Caco-2 (cell line): ENCODE measurements around the gene EAF1. TPM values are rescaled to one million over a fixed set of nuclear protein-coding genes. Genes with fewer than 3 reads are reported as not detected.

Experiments
- BruUV-seq: library from RNA; stranded (reverse); fragments of 400-500 nt; replicated peaks from 2 replicates; lab custom pipeline; 2021; lab: Mats Ljungman, UMichigan
- CTCF ChIA-PET: fragments of 300-600 bp; sonication (Branson Sonifier 250); formaldehyde crosslinking; loops from one replicate; lab custom pipeline; 2022; ENCODE audit warnings: antibody characterized with exemption; lab: Charles Lee
- POLR2A ChIA-PET: fragments of 300-600 bp; sonication (Branson Sonifier 250); formaldehyde crosslinking; loops from one replicate; lab custom pipeline; 2022; ENCODE audit warnings: antibody characterized with exemption; lab: Charles Lee
- DNase-seq, 2 experiments: peaks; one replicate each; pipeline versions ENCODE4 v3.0.0 to v3.0.0-alpha.2; 2020 to 2022
- H3K27me3 ChIP-seq: replicated peaks from 2 replicates; pipeline ENCODE4 v1.6.0; 2011; ENCODE audit warnings: low read length; ENCODE audit not compliant: control insufficient read depth, insufficient read depth
- H3K36me3 ChIP-seq: 2 replicates; pipeline ENCODE4 v1.5.1; 2011; ENCODE audit warnings: low read length; ENCODE audit not compliant: control insufficient read depth, insufficient read depth
- H3K4me1 ChIP-seq: fragments of 250-450 bp; sonication (Bioruptor Pico); 2 replicates; pipeline ENCODE4 v1.5.1; 2020; ENCODE audit warnings: mild to moderate bottlenecking
- H3K4me3 ChIP-seq: 2 replicates; pipeline ENCODE4 v1.5.1; 2011; ENCODE audit warnings: low read depth, mild to moderate bottlenecking, control low read depth, low read length
- H3K9me3 ChIP-seq: fragments of 250-450 bp; sonication (Bioruptor Pico); 2 replicates; pipeline ENCODE4 v1.5.1; 2020; ENCODE audit warnings: mild to moderate bottlenecking, moderate library complexity
- H3K27ac Mint-ChIP-seq: one replicate; pipeline ENCODE4 v1.8.0; 2022; ENCODE audit warnings: mixed read lengths; ENCODE audit not compliant: unreplicated experiment
- H3K27me3 Mint-ChIP-seq: one replicate; pipeline ENCODE4 v1.8.0; 2022; ENCODE audit warnings: mixed read lengths; ENCODE audit not compliant: insufficient read depth, unreplicated experiment
- H3K36me3 Mint-ChIP-seq: one replicate; pipeline ENCODE4 v1.8.0; 2022; ENCODE audit warnings: mild to moderate bottlenecking, mixed read lengths; ENCODE audit not compliant: insufficient read depth, unreplicated experiment
- H3K4me1 Mint-ChIP-seq: one replicate; pipeline ENCODE4 v1.8.0; 2022; ENCODE audit warnings: low read depth, mixed read lengths; ENCODE audit not compliant: unreplicated experiment
- H3K4me3 Mint-ChIP-seq: one replicate; pipeline ENCODE4 v1.8.0; 2022; ENCODE audit warnings: mild to moderate bottlenecking, moderate library complexity, mixed read lengths; ENCODE audit not compliant: unreplicated experiment
- H3K9me3 Mint-ChIP-seq: one replicate; pipeline ENCODE4 v1.8.0; 2022; ENCODE audit warnings: mixed read lengths; ENCODE audit not compliant: unreplicated experiment
- intact Hi-C: fragments of 100-400 bp; cut with micrococcal nuclease; formaldehyde crosslinking; loops from one replicate; pipeline ENCODE4 v1.10.0; 2022; ENCODE audit not compliant: unreplicated experiment
- total RNA-seq: library from RNA; stranded (reverse); gene quantifications from 2 replicates; pipeline ENCODE4 v1.2.3, GENCODE V29; 2022
- TF ChIP-seq, protein P1 (sequence below), 2 experiments: fragments of 200-600 bp in 1 of 2; IDR thresholded peaks; 1 replicate in 1 of 2; 2 replicates in 1 of 2; pipeline versions ENCODE4 v1.5.1 to v1.8.0; 2011 to 2022; ENCODE audit warnings: antibody characterized with exemption in 1 of 2, control low read depth in 1 of 2, inconsistent platforms in 1 of 2, low read depth in 1 of 2, low read length in 1 of 2, mild to moderate bottlenecking in 1 of 2, moderate library complexity in 1 of 2; ENCODE audit not compliant: insufficient read depth in 1 of 2, severe bottlenecking in 1 of 2, unreplicated experiment in 1 of 2

The EAF1 gene
- total RNA-seq, 1 experiment from 2014 or later, result 33.5 TPM

DNA sequence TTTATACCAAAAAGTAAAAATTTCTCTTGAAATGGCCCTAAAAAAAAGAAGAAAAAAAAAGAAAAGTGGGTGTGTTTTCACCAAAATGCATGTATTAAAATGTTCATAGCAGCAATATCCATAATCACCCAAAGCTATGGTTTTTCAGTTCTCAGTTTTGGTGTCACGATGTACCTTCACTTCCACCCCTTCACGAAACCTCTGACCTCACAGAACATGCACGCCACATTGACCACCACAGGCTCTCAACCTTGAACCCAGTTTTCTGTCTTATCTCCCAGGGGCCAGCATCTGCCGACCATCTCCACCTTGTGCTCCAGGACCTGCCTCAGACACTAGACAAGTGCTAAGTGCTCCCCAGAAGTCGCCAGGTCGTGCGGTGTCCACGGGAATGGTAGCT, 63.7 kb downstream of the EAF1 start:
- Histone ChIP-seq H3K27me3 (no peaks in the 10 kb centered on the region), H3K4me1 (no peaks in the 10 kb centered on the region), H3K4me3 (no peak overlapping the region), H3K9me3 (no peaks in the 10 kb centered on the region), H3K36me3 (no peaks in the 10 kb centered on the region)
- peaks cover 3% of the 10 kb centered on the region for H3K27me3 Mint-ChIP-seq
- no TSS peak for BruUV-seq
- TF ChIP-seq, protein P1, sequence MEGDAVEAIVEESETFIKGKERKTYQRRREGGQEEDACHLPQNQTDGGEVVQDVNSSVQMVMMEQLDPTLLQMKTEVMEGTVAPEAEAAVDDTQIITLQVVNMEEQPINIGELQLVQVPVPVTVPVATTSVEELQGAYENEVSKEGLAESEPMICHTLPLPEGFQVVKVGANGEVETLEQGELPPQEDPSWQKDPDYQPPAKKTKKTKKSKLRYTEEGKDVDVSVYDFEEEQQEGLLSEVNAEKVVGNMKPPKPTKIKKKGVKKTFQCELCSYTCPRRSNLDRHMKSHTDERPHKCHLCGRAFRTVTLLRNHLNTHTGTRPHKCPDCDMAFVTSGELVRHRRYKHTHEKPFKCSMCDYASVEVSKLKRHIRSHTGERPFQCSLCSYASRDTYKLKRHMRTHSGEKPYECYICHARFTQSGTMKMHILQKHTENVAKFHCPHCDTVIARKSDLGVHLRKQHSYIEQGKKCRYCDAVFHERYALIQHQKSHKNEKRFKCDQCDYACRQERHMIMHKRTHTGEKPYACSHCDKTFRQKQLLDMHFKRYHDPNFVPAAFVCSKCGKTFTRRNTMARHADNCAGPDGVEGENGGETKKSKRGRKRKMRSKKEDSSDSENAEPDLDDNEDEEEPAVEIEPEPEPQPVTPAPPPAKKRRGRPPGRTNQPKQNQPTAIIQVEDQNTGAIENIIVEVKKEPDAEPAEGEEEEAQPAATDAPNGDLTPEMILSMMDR (IDR thresholded peaks at IDR 0.05; ENCODE audit: insufficient read depth in 1 of 2, low read depth in 1 of 2, low read length in 1 of 2, severe bottlenecking in 1 of 2, unreplicated experiment in 1 of 2), result no peak
- intact Hi-C loops, result no loop called here
- no peak overlapping the region for H3K27ac Mint-ChIP-seq
- ChIA-PET CTCF (no interaction called here), POLR2A (no interaction called here)
- H3K9me3 Mint-ChIP-seq, result no peaks in the 10 kb centered on the region
- H3K4me3 Mint-ChIP-seq, result no peak overlapping the region
- H3K36me3 Mint-ChIP-seq, result no peaks in the 10 kb centered on the region
- no peaks in the 10 kb centered on the region for H3K4me1 Mint-ChIP-seq
- no peak for DNase-seq

Other genes starting within 250 kb of the EAF1 start
- gene CAPN7, start 221.4 kb upstream of the EAF1 start, total RNA-seq, result 37.0 and 40.3 TPM in 2 replicates
- 20.8 and 26.1 TPM in 2 replicates for gene SH3BP5, start 95.0 kb upstream of the EAF1 start, total RNA-seq
- 18.5 and 18.9 TPM in 2 replicates for gene METTL6, start 54 bp upstream of the EAF1 start, total RNA-seq
- gene COLQ, start 94.1 kb downstream of the EAF1 start, total RNA-seq, result 0.26 TPM in 1 of 2 replicates, not detected in the other
- gene HACL1, start 174.0 kb downstream of the EAF1 start, total RNA-seq, result 41.9 and 48.1 TPM in 2 replicates
- gene BTD, start 174.1 kb downstream of the EAF1 start, total RNA-seq, result 11.1 and 11.8 TPM in 2 replicates